ENCODE data around the gene SLC5A2.
"Not testable (repeated sequence)": the region's sequence is repeated elsewhere in the genome, so short reads cannot be mapped to it uniquely, and the experiment has no call there.

SLC5A2 gene

DNA sequence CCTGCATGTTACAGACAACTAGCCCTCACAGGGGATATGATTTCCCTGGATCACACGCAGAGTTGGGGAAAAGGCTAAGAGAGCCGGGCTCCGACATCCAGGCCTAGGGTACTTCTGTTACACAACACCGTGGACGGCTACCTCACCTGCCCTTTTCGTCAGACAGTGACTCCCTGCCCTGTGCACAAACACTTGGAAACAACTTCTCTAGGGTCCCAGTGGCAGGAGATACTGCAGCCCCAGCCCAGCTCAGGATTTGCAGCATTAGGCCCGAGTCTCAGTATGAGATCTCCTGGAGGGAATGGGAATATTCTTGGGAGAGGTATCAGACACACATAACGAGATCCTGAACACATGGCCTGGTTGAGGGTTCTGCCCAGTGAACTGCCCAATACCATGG lies 17.0 kb downstream of the SLC5A2 start:
- no peak for DNase-seq (ENCODE audit: extremely low read depth, insufficient read length)
- TF ChIP-seq CTCF (IDR thresholded peaks at IDR 0.05; ENCODE audit: insufficient read depth, low read length, poor library complexity, severe bottlenecking): no peak

GRCh38 chr16:31501226-31501965 lies 18.5 kb downstream of the SLC5A2 start:
- Histone ChIP-seq H3K4me3 (replicated peaks; ENCODE audit: low read depth, low read length) (no peak overlapping the region), H3K27me3 (replicated peaks; ENCODE audit: control insufficient read depth, insufficient read depth, low read length) (no peaks in the 10 kb centered on the region), H3K36me3 (ENCODE audit: control insufficient read depth, insufficient read depth, low read length) (peaks cover 16% of the 10 kb centered on the region)
- no peak for DNase-seq (ENCODE audit: extremely low read depth, insufficient read length)
- no peak for TF ChIP-seq CTCF (IDR thresholded peaks at IDR 0.05; ENCODE audit: insufficient read depth, low read length, poor library complexity, severe bottlenecking)

More for the DNA sequence above, 17.0 kb downstream of the SLC5A2 start:
- peaks cover 25% of the 10 kb centered on the region for H3K36me3 ChIP-seq (ENCODE audit: control insufficient read depth, insufficient read depth, low read length)
- H3K27me3 ChIP-seq (replicated peaks; ENCODE audit: control insufficient read depth, insufficient read depth, low read length): no peaks in the 10 kb centered on the region
- H3K4me3 ChIP-seq (replicated peaks; ENCODE audit: low read depth, low read length): no peak overlapping the region

DNA sequence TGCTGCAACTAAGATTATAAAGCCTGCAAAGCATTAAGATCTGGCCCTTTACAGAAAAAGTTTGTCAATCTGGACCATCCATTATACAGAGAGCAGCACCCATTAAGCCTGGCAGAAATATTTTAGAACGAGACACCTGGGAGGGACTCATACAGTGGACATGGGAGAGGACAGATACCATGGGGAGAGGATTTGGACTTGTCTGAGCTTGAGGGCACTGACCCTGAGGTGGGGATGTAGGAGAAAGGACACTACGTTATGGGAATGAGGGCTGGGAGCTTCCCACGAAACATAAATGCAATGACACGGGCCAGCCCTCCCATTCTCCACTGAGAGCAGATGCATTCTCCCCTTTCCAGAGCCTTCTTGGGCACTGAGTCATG lies 19.0 kb downstream of the SLC5A2 start:
- H3K36me3 ChIP-seq (ENCODE audit: control insufficient read depth, insufficient read depth, low read length): peaks cover 11% of the 10 kb centered on the region
- H3K27me3 ChIP-seq (replicated peaks; ENCODE audit: control insufficient read depth, insufficient read depth, low read length): no peaks in the 10 kb centered on the region
- no peak for DNase-seq (ENCODE audit: extremely low read depth, insufficient read length)
- TF ChIP-seq CTCF (IDR thresholded peaks at IDR 0.05; ENCODE audit: insufficient read depth, low read length, poor library complexity, severe bottlenecking): no peak
- no peak overlapping the region for H3K4me3 ChIP-seq (replicated peaks; ENCODE audit: low read depth, low read length)

GRCh38 chr16:31502981-31503380 lies 20.1 kb downstream of the SLC5A2 start:
- no peak for DNase-seq (ENCODE audit: extremely low read depth, insufficient read length)
- TF ChIP-seq CTCF (IDR thresholded peaks at IDR 0.05; ENCODE audit: insufficient read depth, low read length, poor library complexity, severe bottlenecking): no peak
- no peaks in the 10 kb centered on the region for H3K27me3 ChIP-seq (replicated peaks; ENCODE audit: control insufficient read depth, insufficient read depth, low read length)
- H3K36me3 ChIP-seq (ENCODE audit: control insufficient read depth, insufficient read depth, low read length): peaks cover 9% of the 10 kb centered on the region
- H3K4me3 ChIP-seq (replicated peaks; ENCODE audit: low read depth, low read length): no peak overlapping the region

DNA sequence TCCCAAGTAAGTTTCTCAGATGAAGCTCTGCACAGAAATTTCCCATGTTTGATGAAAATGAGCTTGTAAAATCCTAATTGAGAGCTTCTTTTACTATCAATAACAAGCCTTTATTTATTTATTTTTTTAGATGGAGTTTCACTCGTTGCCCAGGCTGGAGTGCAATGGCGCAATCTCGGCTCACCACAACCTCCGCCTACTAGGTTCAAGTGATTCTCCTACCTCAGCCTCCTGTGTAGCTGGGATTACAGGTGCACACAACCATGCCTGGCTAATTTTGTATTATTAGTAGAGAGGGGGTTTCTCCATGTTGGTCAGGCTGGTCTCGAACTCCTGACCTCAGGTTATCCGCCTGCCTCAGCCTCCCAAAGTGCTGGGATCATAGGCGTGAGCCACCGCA lies 20.6 kb downstream of the SLC5A2 start:
- not testable (repeated sequence) for H3K4me3 ChIP-seq (replicated peaks; ENCODE audit: low read depth, low read length); H3K27me3 ChIP-seq (replicated peaks; ENCODE audit: control insufficient read depth, insufficient read depth, low read length); H3K36me3 ChIP-seq (ENCODE audit: control insufficient read depth, insufficient read depth, low read length); DNase-seq (ENCODE audit: extremely low read depth, insufficient read length)

DNA sequence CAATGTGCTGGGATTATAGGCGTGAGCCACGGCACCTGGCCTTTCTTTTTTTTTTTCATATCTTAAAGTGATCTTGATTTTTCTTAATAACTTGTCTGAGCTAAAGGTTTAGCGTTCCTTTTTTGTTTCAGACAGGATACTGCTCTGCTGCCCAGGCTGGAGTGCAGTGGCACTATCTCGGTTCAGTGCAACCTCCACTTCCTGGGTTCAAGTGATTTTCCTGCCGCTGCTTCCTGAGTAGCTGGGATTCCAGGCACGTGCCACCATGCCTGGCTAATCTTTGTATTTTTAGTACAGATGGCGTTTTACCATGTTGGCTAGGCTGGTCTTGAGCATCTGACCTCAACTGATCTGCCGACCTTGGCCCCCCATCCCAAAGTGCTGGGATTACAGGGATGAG lies 21.2 kb downstream of the SLC5A2 start:
- DNase-seq (ENCODE audit: extremely low read depth, insufficient read length): no peak
- H3K36me3 ChIP-seq (ENCODE audit: control insufficient read depth, insufficient read depth, low read length): peaks cover 6% of the 10 kb centered on the region
- no peak for TF ChIP-seq CTCF (IDR thresholded peaks at IDR 0.05; ENCODE audit: insufficient read depth, low read length, poor library complexity, severe bottlenecking)
- H3K4me3 ChIP-seq (replicated peaks; ENCODE audit: low read depth, low read length): no peak overlapping the region
- no peaks in the 10 kb centered on the region for H3K27me3 ChIP-seq (replicated peaks; ENCODE audit: control insufficient read depth, insufficient read depth, low read length)

Measured in GM06990 (cell line).